Measurements from ENCODE around the gene IL17C.

DNA sequence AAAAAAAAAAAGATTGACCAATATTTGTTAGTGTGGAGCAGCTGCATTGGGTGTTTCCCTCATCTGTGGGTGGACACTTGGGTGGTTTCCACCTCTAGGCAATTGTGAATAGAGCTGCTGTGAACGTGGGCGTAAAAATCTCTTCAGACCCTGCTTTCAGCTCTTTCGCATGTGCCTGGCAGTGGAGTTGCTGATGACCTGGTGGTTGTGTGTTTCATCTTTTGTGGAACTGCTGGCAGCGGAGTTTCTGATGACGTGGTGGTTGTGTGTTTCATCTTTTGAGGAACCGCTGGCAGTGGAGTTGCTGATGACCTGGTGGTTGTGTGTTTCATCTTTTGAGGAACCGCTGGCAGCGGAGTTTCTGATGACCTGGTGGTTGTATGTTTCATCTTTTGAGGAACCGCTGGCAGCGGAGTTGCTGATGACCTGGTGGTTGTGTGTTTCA lies 46.8 kb upstream of the IL17C start:
- no peak for TF ChIP-seq POLR2A (IDR thresholded peaks at IDR 0.05; ENCODE audit: low read length)
- TF ChIP-seq GATA1 (IDR thresholded peaks at IDR 0.05; ENCODE audit: low read depth, low read length), result no peak
